Keratinocyte (primary cell): ENCODE results near the gene MRPL32.

Source experiments
- CTCF ChIP-seq, 3 experiments: IDR thresholded peaks in 1 of 3; conservative IDR thresholded peaks in 1 of 3; optimal IDR thresholded peaks in 1 of 3; 2 replicates in 2 of 3; 3 replicates in 1 of 3; pipeline versions ENCODE3 to v1.5.1; 2011; ENCODE audit warnings: low read length in 3 of 3, mild to moderate bottlenecking in 3 of 3, moderate library complexity in 2 of 3, control low read depth in 1 of 3, inconsistent platforms in 1 of 3; ENCODE audit not compliant: insufficient read depth in 2 of 3; ENCODE audit errors: extremely low read depth in 1 of 3
- EZH2 ChIP-seq: IDR thresholded peaks from one replicate; pipeline ENCODE4 v1.6.1; 2012; ENCODE audit warnings: inconsistent platforms, mild to moderate bottlenecking, low read length, moderate library complexity

GRCh38 chr7:42931447-42931833 is 736 bp upstream of the MRPL32 start:
- TF ChIP-seq CTCF (optimal IDR thresholded peaks at IDR 0.05 in 1 of 3, IDR thresholded peaks at IDR 0.05 in 1 of 3, conservative IDR thresholded peaks at IDR 0.05 in 1 of 3; ENCODE audit: extremely low read depth in 1 of 3, insufficient read depth in 2 of 3, low read length in 3 of 3) = no peak
- no peak for TF ChIP-seq EZH2
